Measurements from ENCODE around the gene WIPF3. TPM values are rescaled to one million over a fixed set of nuclear protein-coding genes. Genes with fewer than 3 reads are reported as not detected.

WIPF3 gene
- total RNA-seq, 2 donors from 2014 or later = 5.2 to 7.2 TPM

DNA sequence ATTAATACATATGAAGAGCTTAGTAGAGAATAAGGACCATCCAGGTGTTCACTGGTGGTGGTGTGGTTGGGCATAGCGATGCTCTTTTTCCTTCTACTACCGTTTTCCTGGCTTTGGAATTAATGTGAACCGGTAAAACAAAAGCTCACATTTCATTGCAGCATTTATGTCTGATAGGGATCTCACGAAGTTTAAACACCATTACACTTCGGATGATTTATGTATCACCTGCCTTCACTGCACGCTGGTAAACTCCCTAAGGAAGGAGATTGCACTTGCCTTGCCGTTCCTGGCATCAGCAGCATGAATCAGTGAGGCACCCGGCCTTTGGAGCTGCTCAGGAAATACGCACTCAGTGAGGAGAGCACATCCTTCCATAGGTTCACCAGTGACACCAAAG is 47.5 kb downstream of the WIPF3 start:
- H3K27me3 ChIP-seq (ENCODE audit: control insufficient read depth, insufficient read depth, low read length, poor library complexity, severe bottlenecking) = no peaks in the 10 kb centered on the region
- 90 to 93% methylated on average over 8 to 9 of the region's 9 CpGs for WGBS, 2 experiments (ENCODE audit: insufficient coverage in 1 of 2, insufficient read length in 1 of 2)
- no peak for DNase-seq
- no peaks in the 10 kb centered on the region for H3K36me3 ChIP-seq (ENCODE audit: control insufficient read depth, insufficient read depth, low read length)
- no peak overlapping the region for H3K4me3 ChIP-seq (ENCODE audit: low read length)
- no peaks in the 10 kb centered on the region for H3K27me3 Mint-ChIP-seq (ENCODE audit: insufficient read depth)
- no peak overlapping the region for H3K4me3 Mint-ChIP-seq
- peaks cover 16% of the 10 kb centered on the region for H3K4me1 Mint-ChIP-seq
- no peaks in the 10 kb centered on the region for H3K9me3 Mint-ChIP-seq
- H3K9me3 ChIP-seq (ENCODE audit: control insufficient read depth, low read length) = no peaks in the 10 kb centered on the region
- H3K27ac ChIP-seq (ENCODE audit: low read depth, low read length) = no peak overlapping the region
- no peaks in the 10 kb centered on the region for H3K4me1 ChIP-seq (ENCODE audit: control insufficient read depth, insufficient read depth, low read length)
- no peak overlapping the region for H3K9ac ChIP-seq (ENCODE audit: extremely low read depth, low read length, poor library complexity, severe bottlenecking)
- TF ChIP-seq, protein P1, sequence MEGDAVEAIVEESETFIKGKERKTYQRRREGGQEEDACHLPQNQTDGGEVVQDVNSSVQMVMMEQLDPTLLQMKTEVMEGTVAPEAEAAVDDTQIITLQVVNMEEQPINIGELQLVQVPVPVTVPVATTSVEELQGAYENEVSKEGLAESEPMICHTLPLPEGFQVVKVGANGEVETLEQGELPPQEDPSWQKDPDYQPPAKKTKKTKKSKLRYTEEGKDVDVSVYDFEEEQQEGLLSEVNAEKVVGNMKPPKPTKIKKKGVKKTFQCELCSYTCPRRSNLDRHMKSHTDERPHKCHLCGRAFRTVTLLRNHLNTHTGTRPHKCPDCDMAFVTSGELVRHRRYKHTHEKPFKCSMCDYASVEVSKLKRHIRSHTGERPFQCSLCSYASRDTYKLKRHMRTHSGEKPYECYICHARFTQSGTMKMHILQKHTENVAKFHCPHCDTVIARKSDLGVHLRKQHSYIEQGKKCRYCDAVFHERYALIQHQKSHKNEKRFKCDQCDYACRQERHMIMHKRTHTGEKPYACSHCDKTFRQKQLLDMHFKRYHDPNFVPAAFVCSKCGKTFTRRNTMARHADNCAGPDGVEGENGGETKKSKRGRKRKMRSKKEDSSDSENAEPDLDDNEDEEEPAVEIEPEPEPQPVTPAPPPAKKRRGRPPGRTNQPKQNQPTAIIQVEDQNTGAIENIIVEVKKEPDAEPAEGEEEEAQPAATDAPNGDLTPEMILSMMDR (conservative IDR thresholded peaks at IDR 0.05) = no peak
- no peak overlapping the region for H3K27ac Mint-ChIP-seq
- H3K36me3 Mint-ChIP-seq (ENCODE audit: low read depth) = no peaks in the 10 kb centered on the region

DNA sequence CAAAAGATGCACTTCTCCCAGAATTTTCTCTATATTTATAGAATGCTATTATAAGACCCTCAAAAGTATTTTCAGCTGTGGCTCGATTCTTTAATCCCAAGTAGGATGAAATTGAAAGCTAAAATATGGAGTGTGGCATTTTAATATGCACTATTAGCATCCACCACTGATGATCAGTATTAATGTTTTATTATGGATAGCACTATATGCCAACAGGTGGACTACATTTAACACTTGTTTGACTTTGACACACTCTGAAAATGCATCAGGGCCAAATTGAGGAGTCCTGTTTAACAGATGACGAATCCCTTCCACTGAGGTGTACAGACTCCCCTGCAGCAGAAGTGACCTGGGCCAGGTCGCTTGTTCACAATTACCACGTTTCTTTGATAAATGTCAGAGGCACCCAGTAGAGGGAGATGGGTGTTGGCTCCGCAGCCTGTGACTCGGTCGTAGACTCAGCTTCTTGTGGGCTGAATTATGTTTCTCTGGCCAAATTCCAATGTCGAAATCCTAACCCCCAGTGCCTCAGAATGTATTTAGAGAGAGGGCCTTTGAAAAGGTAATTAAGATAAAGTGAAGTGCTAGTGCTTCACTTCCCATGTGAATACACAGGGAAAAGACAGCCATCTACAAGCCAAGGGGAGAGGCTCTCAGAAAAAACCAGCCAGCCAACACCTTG is 48.1 kb downstream of the WIPF3 start:
- TF ChIP-seq, protein P1 (conservative IDR thresholded peaks at IDR 0.05) = peak; percentile 66
- WGBS, 2 experiments (ENCODE audit: insufficient coverage in 1 of 2, insufficient read length in 1 of 2) = 63 to 68% methylated on average over 6 to 7 of the region's 8 CpGs
- Histone ChIP-seq H3K36me3 (ENCODE audit: control insufficient read depth, insufficient read depth, low read length) (no peaks in the 10 kb centered on the region), H3K9ac (ENCODE audit: extremely low read depth, low read length, poor library complexity, severe bottlenecking) (no peak overlapping the region), H3K9me3 (ENCODE audit: control insufficient read depth, low read length) (no peaks in the 10 kb centered on the region), H3K4me3 (ENCODE audit: low read length) (no peak overlapping the region), H3K4me1 (ENCODE audit: control insufficient read depth, insufficient read depth, low read length) (no peaks in the 10 kb centered on the region), H3K27me3 (ENCODE audit: control insufficient read depth, insufficient read depth, low read length, poor library complexity, severe bottlenecking) (no peaks in the 10 kb centered on the region), H3K27ac (ENCODE audit: low read depth, low read length) (no peak overlapping the region)
- Mint-ChIP-seq H3K4me1 (peaks cover 16% of the 10 kb centered on the region), H3K36me3 (ENCODE audit: low read depth) (no peaks in the 10 kb centered on the region), H3K27ac (no peak overlapping the region), H3K27me3 (ENCODE audit: insufficient read depth) (no peaks in the 10 kb centered on the region), H3K4me3 (no peak overlapping the region), H3K9me3 (no peaks in the 10 kb centered on the region)
- DNase-seq = peak; percentile 71

DNA sequence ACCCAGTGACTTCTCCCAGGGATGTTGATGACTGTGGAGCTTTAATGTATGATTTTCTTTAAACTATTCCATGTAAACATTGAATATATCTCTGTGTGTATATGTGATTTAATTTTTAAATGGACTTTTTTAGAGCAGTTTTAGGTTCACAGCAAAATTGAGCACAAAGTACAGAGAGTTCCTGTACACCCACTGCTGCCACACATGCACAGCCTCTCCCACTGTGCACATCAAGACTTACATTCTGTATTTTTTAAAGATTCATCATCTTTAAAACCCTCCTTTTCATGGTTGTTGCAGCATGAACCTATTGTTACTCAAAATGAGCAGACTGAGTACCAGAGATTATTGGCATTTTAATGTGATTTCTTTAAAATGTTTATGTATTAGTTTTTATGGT is 51.3 kb downstream of the WIPF3 start:
- H3K27ac Mint-ChIP-seq = no peak overlapping the region
- no peaks in the 10 kb centered on the region for H3K9me3 Mint-ChIP-seq
- H3K4me3 Mint-ChIP-seq = no peak overlapping the region
- H3K9ac ChIP-seq (ENCODE audit: extremely low read depth, low read length, poor library complexity, severe bottlenecking) = no peak overlapping the region
- TF ChIP-seq, protein P1 (conservative IDR thresholded peaks at IDR 0.05) = no peak
- no peak for DNase-seq
- H3K27me3 ChIP-seq (ENCODE audit: control insufficient read depth, insufficient read depth, low read length, poor library complexity, severe bottlenecking) = no peaks in the 10 kb centered on the region
- H3K4me1 ChIP-seq (ENCODE audit: control insufficient read depth, insufficient read depth, low read length) = no peaks in the 10 kb centered on the region
- no peak overlapping the region for H3K27ac ChIP-seq (ENCODE audit: low read depth, low read length)
- no peaks in the 10 kb centered on the region for H3K36me3 ChIP-seq (ENCODE audit: control insufficient read depth, insufficient read depth, low read length)
- no peaks in the 10 kb centered on the region for H3K9me3 ChIP-seq (ENCODE audit: control insufficient read depth, low read length)
- no peak overlapping the region for H3K4me3 ChIP-seq (ENCODE audit: low read length)
- H3K4me1 Mint-ChIP-seq = peaks cover 21% of the 10 kb centered on the region
- H3K27me3 Mint-ChIP-seq (ENCODE audit: insufficient read depth) = no peaks in the 10 kb centered on the region
- no peaks in the 10 kb centered on the region for H3K36me3 Mint-ChIP-seq (ENCODE audit: low read depth)

All from endodermal cell (in vitro differentiated cells).